ENCODE data around the gene PTCSC3. TPM values are rescaled to one million over a fixed set of nuclear protein-coding genes. Genes with fewer than 3 reads are reported as not detected.
A peak's percentile ranks its signal among the peaks of the same experiment; 100 is the strongest.

Gene PTCSC3
- polyA plus RNA-seq, 1 donor = not detected

- Histone ChIP-seq H3K27me3 (ENCODE audit: control insufficient read depth, insufficient read depth, low read length) (peaks cover 35% of the 10 kb centered on the region), H3K36me3 (ENCODE audit: control insufficient read depth, insufficient read depth, low read length) (no peaks in the 10 kb centered on the region), H3K9me3 (ENCODE audit: control insufficient read depth, low read depth, low read length) (no peaks in the 10 kb centered on the region), H3K4me1 (ENCODE audit: control insufficient read depth, insufficient read depth, low read length) (no peaks in the 10 kb centered on the region), H3K4me3 (ENCODE audit: low read length) (no peak overlapping the region), H3K27ac (ENCODE audit: low read length) (no peak overlapping the region)
- no peak for DNase-seq
- 100% methylated on average over 3 of the region's 3 CpGs for WGBS (ENCODE audit: insufficient coverage, low lambda C conversion rate)
Measured at GRCh38 chr14:36212987-36213386, 36.5 kb upstream of the PTCSC3 start.

- H3K27me3 ChIP-seq (ENCODE audit: control insufficient read depth, insufficient read depth, low read length) = peaks cover 31% of the 10 kb centered on the region
- no peak for DNase-seq
- H3K4me3 ChIP-seq (ENCODE audit: low read length) = no peak overlapping the region
- no peak overlapping the region for H3K27ac ChIP-seq (ENCODE audit: low read length)
- no peaks in the 10 kb centered on the region for H3K9me3 ChIP-seq (ENCODE audit: control insufficient read depth, low read depth, low read length)
- no peaks in the 10 kb centered on the region for H3K4me1 ChIP-seq (ENCODE audit: control insufficient read depth, insufficient read depth, low read length)
- H3K36me3 ChIP-seq (ENCODE audit: control insufficient read depth, insufficient read depth, low read length) = no peaks in the 10 kb centered on the region
- WGBS (ENCODE audit: insufficient coverage, low lambda C conversion rate) = no CpG with 5 or more reads among the region's 1 CpG
Measured at GRCh38 chr14:36212577-36212976, 36.1 kb upstream of the PTCSC3 start.

- Histone ChIP-seq H3K36me3 (ENCODE audit: control insufficient read depth, insufficient read depth, low read length) (no peaks in the 10 kb centered on the region), H3K4me3 (ENCODE audit: low read length) (no peak overlapping the region), H3K27ac (ENCODE audit: low read length) (no peak overlapping the region), H3K4me1 (ENCODE audit: control insufficient read depth, insufficient read depth, low read length) (no peaks in the 10 kb centered on the region), H3K27me3 (ENCODE audit: control insufficient read depth, insufficient read depth, low read length) (peaks cover 6% of the 10 kb centered on the region), H3K9me3 (ENCODE audit: control insufficient read depth, low read depth, low read length) (no peaks in the 10 kb centered on the region)
- WGBS (ENCODE audit: insufficient coverage, low lambda C conversion rate) = 28% methylated on average over 2 of the region's 2 CpGs
- DNase-seq = peak in 1 of 2 donors; percentile 4
Measured at GRCh38 chr14:36208690-36209278, 32.3 kb upstream of the PTCSC3 start.

- no peak for DNase-seq
- Histone ChIP-seq H3K27me3 (ENCODE audit: control insufficient read depth, insufficient read depth, low read length) (peaks cover 3% of the 10 kb centered on the region), H3K9me3 (ENCODE audit: control insufficient read depth, low read depth, low read length) (no peaks in the 10 kb centered on the region), H3K4me3 (ENCODE audit: low read length) (no peak overlapping the region), H3K27ac (ENCODE audit: low read length) (no peak overlapping the region), H3K36me3 (ENCODE audit: control insufficient read depth, insufficient read depth, low read length) (no peaks in the 10 kb centered on the region), H3K4me1 (ENCODE audit: control insufficient read depth, insufficient read depth, low read length) (no peaks in the 10 kb centered on the region)
- no CpG with 5 or more reads among the region's 1 CpG for WGBS (ENCODE audit: insufficient coverage, low lambda C conversion rate)
Measured at GRCh38 chr14:36207500-36207899, 31.0 kb upstream of the PTCSC3 start.

GRCh38 chr14:36204461-36205073 lies 28.0 kb upstream of the PTCSC3 start:
- no peaks in the 10 kb centered on the region for H3K36me3 ChIP-seq (ENCODE audit: control insufficient read depth, insufficient read depth, low read length)
- H3K9me3 ChIP-seq (ENCODE audit: control insufficient read depth, low read depth, low read length) = no peaks in the 10 kb centered on the region
- no peak overlapping the region for H3K4me3 ChIP-seq (ENCODE audit: low read length)
- peaks cover 3% of the 10 kb centered on the region for H3K27me3 ChIP-seq (ENCODE audit: control insufficient read depth, insufficient read depth, low read length)
- H3K4me1 ChIP-seq (ENCODE audit: control insufficient read depth, insufficient read depth, low read length) = no peaks in the 10 kb centered on the region
- DNase-seq = no peak
- H3K27ac ChIP-seq (ENCODE audit: low read length) = no peak overlapping the region
- 100% methylated on average over 1 of the region's 4 CpGs for WGBS (ENCODE audit: insufficient coverage, low lambda C conversion rate)

- Histone ChIP-seq H3K9me3 (ENCODE audit: control insufficient read depth, low read depth, low read length) (no peaks in the 10 kb centered on the region), H3K27ac (ENCODE audit: low read length) (no peak overlapping the region), H3K27me3 (ENCODE audit: control insufficient read depth, insufficient read depth, low read length) (no peaks in the 10 kb centered on the region), H3K4me3 (ENCODE audit: low read length) (no peak overlapping the region), H3K36me3 (ENCODE audit: control insufficient read depth, insufficient read depth, low read length) (no peaks in the 10 kb centered on the region), H3K4me1 (ENCODE audit: control insufficient read depth, insufficient read depth, low read length) (no peaks in the 10 kb centered on the region)
- no peak for DNase-seq
- no CpG with 5 or more reads among the region's 1 CpG for WGBS (ENCODE audit: insufficient coverage, low lambda C conversion rate)
Measured at GRCh38 chr14:36198378-36198777, 21.9 kb upstream of the PTCSC3 start.

GRCh38 chr14:36194663-36195062 lies 18.1 kb upstream of the PTCSC3 start:
- no peak overlapping the region for H3K4me3 ChIP-seq (ENCODE audit: low read length)
- no peaks in the 10 kb centered on the region for H3K4me1 ChIP-seq (ENCODE audit: control insufficient read depth, insufficient read depth, low read length)
- DNase-seq = no peak
- H3K36me3 ChIP-seq (ENCODE audit: control insufficient read depth, insufficient read depth, low read length) = no peaks in the 10 kb centered on the region
- H3K9me3 ChIP-seq (ENCODE audit: control insufficient read depth, low read depth, low read length) = no peaks in the 10 kb centered on the region
- WGBS (ENCODE audit: insufficient coverage, low lambda C conversion rate) = no CpG with 5 or more reads among the region's 4 CpGs
- no peak overlapping the region for H3K27ac ChIP-seq (ENCODE audit: low read length)
- H3K27me3 ChIP-seq (ENCODE audit: control insufficient read depth, insufficient read depth, low read length) = no peaks in the 10 kb centered on the region

- Histone ChIP-seq H3K4me1 (ENCODE audit: control insufficient read depth, insufficient read depth, low read length) (no peaks in the 10 kb centered on the region), H3K9me3 (ENCODE audit: control insufficient read depth, low read depth, low read length) (no peaks in the 10 kb centered on the region), H3K36me3 (ENCODE audit: control insufficient read depth, insufficient read depth, low read length) (no peaks in the 10 kb centered on the region), H3K4me3 (ENCODE audit: low read length) (no peak overlapping the region), H3K27me3 (ENCODE audit: control insufficient read depth, insufficient read depth, low read length) (no peaks in the 10 kb centered on the region), H3K27ac (ENCODE audit: low read length) (no peak overlapping the region)
- no peak for DNase-seq
- WGBS (ENCODE audit: insufficient coverage, low lambda C conversion rate) = 100% methylated on average over 2 of the region's 3 CpGs
Measured at GRCh38 chr14:36192530-36192929, 16.0 kb upstream of the PTCSC3 start.

GRCh38 chr14:36183402-36183801 lies 6.9 kb upstream of the PTCSC3 start:
- no CpG with 5 or more reads among the region's 3 CpGs for WGBS (ENCODE audit: insufficient coverage, low lambda C conversion rate)
- no peaks in the 10 kb centered on the region for H3K27me3 ChIP-seq (ENCODE audit: control insufficient read depth, insufficient read depth, low read length)
- no peak overlapping the region for H3K27ac ChIP-seq (ENCODE audit: low read length)

GRCh38 chr14:36181417-36181816 lies 4.9 kb upstream of the PTCSC3 start:
- Histone ChIP-seq H3K4me3 (ENCODE audit: low read length) (no peak overlapping the region), H3K36me3 (ENCODE audit: control insufficient read depth, insufficient read depth, low read length) (no peaks in the 10 kb centered on the region), H3K27me3 (ENCODE audit: control insufficient read depth, insufficient read depth, low read length) (no peaks in the 10 kb centered on the region), H3K27ac (ENCODE audit: low read length) (no peak overlapping the region), H3K9me3 (ENCODE audit: control insufficient read depth, low read depth, low read length) (no peaks in the 10 kb centered on the region), H3K4me1 (ENCODE audit: control insufficient read depth, insufficient read depth, low read length) (no peaks in the 10 kb centered on the region)
- no peak for DNase-seq
- WGBS (ENCODE audit: insufficient coverage, low lambda C conversion rate) = 72% methylated on average over 2 of the region's 5 CpGs

More at GRCh38 chr14:36183402-36183801, 6.9 kb upstream of the PTCSC3 start:
- no peak for DNase-seq
- Histone ChIP-seq H3K9me3 (ENCODE audit: control insufficient read depth, low read depth, low read length) (no peaks in the 10 kb centered on the region), H3K36me3 (ENCODE audit: control insufficient read depth, insufficient read depth, low read length) (no peaks in the 10 kb centered on the region), H3K4me1 (ENCODE audit: control insufficient read depth, insufficient read depth, low read length) (no peaks in the 10 kb centered on the region), H3K4me3 (ENCODE audit: low read length) (no peak overlapping the region)

- Histone ChIP-seq H3K4me1 (ENCODE audit: control insufficient read depth, insufficient read depth, low read length) (no peaks in the 10 kb centered on the region), H3K27ac (ENCODE audit: low read length) (no peak overlapping the region), H3K36me3 (ENCODE audit: control insufficient read depth, insufficient read depth, low read length) (no peaks in the 10 kb centered on the region), H3K9me3 (ENCODE audit: control insufficient read depth, low read depth, low read length) (no peaks in the 10 kb centered on the region), H3K4me3 (ENCODE audit: low read length) (no peak overlapping the region), H3K27me3 (ENCODE audit: control insufficient read depth, insufficient read depth, low read length) (no peaks in the 10 kb centered on the region)
- WGBS (ENCODE audit: insufficient coverage, low lambda C conversion rate) = 20% methylated on average over 1 of the region's 1 CpG
- no peak for DNase-seq
Measured at GRCh38 chr14:36177489-36177888, 967 bp upstream of the PTCSC3 start.

Measured in large intestine (tissue), 3 donors.